HG02798 (cell line): Measurements from ENCODE around the gene EFHC1.

Experiments
- ATAC-seq: cut with Tn5 transposase; IDR thresholded peaks from one replicate; pipeline ENCODE4 v1.9.1; 2021; ENCODE audit warnings: mild to moderate bottlenecking; ENCODE audit not compliant: unreplicated experiment, poor library complexity

Gene EFHC1

GRCh38 chr6:52394251-52394666 is 25.9 kb upstream of the EFHC1 start:
- peak; percentile 64 for ATAC-seq

- ATAC-seq: no peak
These were observed 24.2 kb upstream of the EFHC1 start for GRCh38 chr6:52395969-52396368.

- peak; percentile 58 for ATAC-seq
These were observed 20.4 kb upstream of the EFHC1 start for GRCh38 chr6:52399511-52400312.

- no peak for ATAC-seq
These were observed 19.7 kb upstream of the EFHC1 start for GRCh38 chr6:52400313-52401041.

GRCh38 chr6:52403086-52403485 is 17.1 kb upstream of the EFHC1 start:
- ATAC-seq: no peak

DNA sequence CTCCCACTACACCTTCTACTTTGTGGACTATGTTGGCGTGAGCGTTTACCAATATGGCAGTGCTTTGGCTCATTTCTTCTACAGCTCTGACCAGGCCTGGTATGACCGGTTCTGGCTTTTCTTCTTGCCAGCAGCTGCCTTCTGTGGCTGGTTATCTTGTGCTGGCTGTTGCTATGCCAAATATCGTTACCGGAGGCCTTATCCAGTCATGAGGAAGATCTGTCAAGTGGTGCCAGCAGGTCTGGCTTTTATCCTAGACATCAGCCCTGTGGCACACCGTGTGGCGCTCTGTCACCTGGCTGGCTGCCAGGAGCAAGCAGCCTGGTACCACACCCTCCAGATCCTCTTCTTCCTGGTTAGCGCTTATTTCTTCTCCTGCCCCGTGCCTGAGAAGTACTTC is 16.5 kb upstream of the EFHC1 start:
- no peak for ATAC-seq

DNA sequence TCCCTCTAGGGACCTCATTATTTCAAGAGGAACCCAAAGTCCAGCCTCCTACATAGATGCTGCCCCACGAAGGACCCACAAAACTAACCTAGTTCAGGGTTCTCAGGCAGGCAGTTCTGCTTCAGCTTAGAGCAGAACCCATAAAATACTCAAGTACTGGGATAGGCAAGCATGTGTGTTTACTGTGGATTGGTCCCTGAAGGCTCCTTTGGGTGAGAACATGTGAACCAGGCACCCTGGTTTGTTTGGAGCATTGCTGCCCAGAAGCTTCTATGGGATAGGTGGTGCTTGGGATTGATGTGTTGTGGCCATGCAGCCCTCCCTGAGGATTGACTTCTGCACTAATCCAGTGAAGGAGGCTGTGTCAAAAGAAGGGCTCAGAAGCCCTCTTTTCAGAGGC is 14.9 kb upstream of the EFHC1 start:
- ATAC-seq: no peak

DNA sequence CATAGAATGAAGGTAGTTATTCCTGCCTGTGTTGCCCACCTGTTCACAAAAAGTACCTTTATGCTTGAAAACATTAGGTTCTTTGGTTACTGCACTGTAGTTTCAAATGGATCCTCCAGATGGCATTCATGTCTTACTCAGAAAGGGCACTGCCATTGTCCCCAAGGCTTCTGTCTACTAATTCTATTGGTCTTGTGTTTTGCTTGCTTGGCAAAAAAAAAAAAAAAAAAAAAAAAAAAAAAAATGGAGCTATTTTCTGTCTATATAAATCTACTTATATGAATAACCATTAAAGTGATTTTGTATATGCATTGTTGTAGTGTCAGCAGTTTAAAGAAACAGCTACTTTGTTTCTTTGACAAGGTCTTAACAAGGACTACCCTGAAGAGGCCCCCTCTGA is 12.7 kb upstream of the EFHC1 start:
- peak; percentile 70 for ATAC-seq

DNA sequence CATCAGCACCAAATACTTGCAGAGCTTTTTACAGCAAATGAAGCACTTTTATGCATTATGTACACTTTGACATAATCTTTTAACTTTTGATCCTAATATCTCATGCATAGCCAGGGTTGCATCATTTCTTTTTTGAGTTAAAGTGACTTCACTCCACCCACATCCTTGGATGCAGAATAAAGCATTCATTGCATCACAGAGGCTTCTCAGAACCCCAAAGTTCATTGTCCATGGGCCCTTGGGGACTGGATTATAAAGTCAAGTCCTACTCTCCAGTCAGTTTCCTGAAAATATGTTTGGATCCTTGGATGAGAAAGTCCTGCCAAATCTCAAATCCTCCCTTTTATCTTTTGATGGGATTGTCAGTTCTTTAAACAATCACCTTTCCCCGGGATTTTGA is 10.6 kb upstream of the EFHC1 start:
- no peak for ATAC-seq

DNA sequence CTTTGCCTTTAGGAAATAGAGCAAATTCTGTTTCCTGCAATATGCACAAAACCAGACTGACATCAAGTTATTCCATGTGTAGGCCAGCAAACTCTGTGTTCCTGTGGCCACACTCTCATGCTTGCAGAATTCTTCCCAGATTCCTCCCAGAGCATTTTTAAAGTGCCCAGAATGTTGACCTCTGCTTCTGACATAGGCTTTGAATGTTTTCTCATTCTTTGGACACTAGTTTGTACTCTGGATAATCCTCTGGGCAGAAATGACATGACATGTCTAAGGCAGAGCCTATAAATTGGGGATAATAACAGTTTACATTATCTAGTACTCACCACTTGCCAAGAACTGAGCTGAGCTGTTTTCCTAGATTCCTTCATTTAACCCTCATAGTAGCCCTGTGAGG is 9.2 kb upstream of the EFHC1 start:
- no peak for ATAC-seq

- ATAC-seq: no peak
These were observed 8.2 kb upstream of the EFHC1 start for GRCh38 chr6:52411911-52412310.

- ATAC-seq: no peak
These were observed 4.8 kb upstream of the EFHC1 start for GRCh38 chr6:52415333-52415732.

GRCh38 chr6:52415917-52416628 is 4.1 kb upstream of the EFHC1 start:
- no peak for ATAC-seq

GRCh38 chr6:52416629-52417151 is 3.5 kb upstream of the EFHC1 start:
- ATAC-seq: no peak

DNA sequence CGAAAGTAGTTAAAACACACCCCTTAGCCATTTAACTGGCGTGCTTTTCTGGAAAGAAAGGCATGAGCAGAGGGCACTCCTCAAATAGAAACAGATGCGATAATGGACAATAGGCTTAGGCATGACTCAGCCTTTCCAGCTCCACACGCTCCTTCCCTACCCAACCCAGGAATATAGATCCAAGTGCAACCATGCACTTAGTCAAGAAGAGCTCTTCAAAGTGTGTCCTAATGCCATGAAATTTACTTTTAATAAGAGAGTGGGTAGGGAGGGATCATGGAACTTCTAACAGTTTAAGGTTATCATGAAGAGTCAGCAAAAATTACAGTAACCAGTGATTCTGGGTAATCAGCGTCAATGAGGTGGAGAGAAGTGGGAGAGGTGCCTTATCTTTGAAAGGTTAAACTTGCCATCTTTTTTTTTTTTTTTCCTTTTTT is 2.4 kb upstream of the EFHC1 start:
- no peak for ATAC-seq

DNA sequence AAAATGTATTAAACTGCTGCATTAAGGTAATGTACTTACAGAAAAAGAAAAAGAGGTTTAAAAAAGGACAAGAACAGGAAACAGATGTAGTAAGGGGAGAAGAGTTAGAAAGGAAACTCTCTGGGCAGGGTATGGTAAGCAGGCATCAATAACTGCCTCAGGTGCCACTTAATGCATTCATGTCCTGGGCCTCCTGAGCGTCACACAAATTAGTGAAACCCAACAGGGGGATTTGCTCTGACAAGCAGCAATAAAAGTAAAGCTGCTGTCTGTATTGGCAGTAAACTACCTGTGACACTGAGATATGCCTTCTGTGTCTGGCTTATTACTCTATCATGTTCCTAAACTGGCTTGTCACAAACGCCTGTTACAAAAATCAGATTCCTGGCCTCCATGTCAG is 1.5 kb upstream of the EFHC1 start:
- ATAC-seq: no peak

DNA sequence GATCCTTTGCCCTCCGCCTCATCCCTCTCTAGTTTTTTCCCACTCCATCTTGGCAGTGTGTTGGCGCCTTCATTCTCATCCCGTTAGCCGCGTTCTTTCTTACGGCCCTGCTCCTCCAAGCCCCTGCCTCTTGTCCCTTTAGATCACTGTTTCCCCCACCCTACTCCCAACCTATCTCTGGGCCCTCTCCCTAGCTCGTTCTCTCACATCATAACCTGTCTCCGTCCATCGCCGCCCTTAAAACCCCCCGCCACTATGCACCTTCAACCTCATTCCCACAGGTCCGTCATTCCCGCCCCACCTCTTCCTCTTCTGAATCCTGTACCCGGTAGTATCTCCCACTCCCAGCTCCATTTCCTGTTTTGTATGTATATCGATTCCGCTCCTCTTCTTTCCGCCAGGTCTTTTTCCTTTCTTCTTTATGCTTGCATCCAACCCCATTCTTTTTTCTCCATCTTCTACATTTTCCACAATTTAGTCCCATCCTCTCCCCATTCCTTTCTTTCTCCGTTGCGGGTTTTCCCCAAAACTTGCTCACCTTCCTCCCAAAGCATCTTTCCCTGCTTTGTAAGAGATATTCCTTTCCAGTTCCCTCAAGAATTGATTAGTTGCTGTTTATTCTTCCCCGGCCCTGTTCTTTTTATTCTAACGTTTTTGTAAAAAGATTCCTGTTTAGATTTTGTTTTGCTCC is 671 bp downstream of the EFHC1 start:
- no peak for ATAC-seq

DNA sequence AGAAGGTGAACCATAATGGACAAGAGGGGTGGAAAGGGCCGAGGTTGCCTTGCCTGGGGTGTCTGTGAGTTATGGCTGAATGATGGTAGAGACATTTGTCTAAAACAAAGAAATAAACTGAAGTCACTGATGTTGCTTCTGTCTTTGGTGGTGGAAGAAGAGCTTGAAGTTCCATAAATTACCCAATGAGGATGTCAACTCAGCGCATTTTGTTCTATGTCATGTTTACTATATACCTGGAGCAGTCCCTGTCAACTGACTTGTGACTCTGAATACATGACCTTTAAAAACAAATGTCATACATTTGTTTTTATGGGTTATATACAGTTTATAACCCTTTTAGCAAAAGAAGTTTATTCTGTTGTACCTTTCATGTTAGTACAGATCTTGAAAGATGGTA is 2.0 kb downstream of the EFHC1 start:
- ATAC-seq: no peak

- no peak for ATAC-seq
These were observed 3.3 kb downstream of the EFHC1 start for GRCh38 chr6:52423448-52423847.

DNA sequence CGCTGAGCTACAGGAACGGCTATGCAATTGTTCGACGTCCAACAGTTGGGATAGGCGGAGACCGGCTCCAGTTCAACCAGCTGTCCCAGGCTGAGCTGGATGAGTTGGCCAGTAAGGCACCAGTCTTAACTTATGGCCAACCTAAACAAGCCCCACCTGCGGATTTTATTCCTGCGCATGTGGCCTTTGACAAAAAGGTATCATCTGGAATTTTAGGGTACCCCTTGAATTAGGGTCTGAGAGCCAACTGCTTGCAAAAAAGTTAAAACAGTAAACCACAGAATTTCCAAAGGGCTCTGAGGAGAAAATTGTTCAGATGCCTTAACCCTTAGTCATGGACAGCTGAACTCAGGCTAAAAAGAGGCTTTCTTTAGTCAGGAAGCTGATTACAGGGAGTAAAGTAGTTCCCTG is 3.8 kb downstream of the EFHC1 start:
- ATAC-seq: no peak
